ENCODE data around the gene KIF1A. TPM values are rescaled to one million over a fixed set of nuclear protein-coding genes. Genes with fewer than 3 reads are reported as not detected.

Gene KIF1A
- total RNA-seq, 1 donor: not detected

DNA sequence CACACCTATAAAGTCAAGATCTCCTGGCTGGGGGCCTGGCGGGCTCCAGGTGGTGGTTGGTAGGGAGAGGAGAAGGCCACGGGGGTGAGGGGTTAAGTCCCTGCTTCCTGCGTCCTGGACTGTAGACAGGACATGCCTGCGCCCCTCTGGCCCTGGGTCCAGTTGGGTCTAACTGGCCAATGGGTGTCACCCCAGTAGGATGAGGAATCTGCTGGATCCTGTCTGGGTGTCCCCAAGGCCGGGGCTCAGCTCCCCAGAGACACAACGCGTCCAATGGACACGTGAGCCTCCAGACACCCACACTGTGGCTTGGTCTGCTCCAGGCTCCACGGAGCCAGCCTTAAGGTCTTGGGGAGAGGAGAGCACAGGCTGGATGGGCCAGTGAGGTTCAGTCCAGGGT is 108.7 kb downstream of the KIF1A start:
- TF ChIP-seq, protein P1, sequence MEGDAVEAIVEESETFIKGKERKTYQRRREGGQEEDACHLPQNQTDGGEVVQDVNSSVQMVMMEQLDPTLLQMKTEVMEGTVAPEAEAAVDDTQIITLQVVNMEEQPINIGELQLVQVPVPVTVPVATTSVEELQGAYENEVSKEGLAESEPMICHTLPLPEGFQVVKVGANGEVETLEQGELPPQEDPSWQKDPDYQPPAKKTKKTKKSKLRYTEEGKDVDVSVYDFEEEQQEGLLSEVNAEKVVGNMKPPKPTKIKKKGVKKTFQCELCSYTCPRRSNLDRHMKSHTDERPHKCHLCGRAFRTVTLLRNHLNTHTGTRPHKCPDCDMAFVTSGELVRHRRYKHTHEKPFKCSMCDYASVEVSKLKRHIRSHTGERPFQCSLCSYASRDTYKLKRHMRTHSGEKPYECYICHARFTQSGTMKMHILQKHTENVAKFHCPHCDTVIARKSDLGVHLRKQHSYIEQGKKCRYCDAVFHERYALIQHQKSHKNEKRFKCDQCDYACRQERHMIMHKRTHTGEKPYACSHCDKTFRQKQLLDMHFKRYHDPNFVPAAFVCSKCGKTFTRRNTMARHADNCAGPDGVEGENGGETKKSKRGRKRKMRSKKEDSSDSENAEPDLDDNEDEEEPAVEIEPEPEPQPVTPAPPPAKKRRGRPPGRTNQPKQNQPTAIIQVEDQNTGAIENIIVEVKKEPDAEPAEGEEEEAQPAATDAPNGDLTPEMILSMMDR (IDR thresholded peaks at IDR 0.05; ENCODE audit: insufficient read depth, low read depth, low read length): no peak
- H3K4me3 ChIP-seq (ENCODE audit: low read depth, low read length): no peak overlapping the region
- no peak for DNase-seq (ENCODE audit: low read depth)

DNA sequence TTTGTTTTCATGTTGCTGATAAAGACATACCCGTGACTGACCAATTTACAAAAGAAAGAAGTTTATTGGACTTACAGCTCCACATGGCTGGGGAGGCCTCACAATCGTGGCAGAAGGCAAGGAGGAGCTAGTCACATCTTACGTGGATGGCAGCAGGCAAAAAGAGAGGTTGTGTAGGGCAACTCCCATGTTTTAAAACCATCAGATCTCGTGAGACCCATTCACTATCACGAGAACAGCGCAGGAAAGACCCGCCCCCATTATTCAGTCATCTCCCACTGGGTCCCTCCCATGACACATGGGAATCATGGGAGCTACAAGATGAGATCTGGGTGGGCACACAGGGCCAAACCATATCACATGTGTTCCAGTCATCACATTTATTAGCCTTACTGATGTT is 111.6 kb downstream of the KIF1A start:
- DNase-seq (ENCODE audit: low read depth): no peak
- no peak overlapping the region for H3K4me3 ChIP-seq (ENCODE audit: low read depth, low read length)
- TF ChIP-seq, protein P1 (IDR thresholded peaks at IDR 0.05; ENCODE audit: insufficient read depth, low read depth, low read length): no peak

DNA sequence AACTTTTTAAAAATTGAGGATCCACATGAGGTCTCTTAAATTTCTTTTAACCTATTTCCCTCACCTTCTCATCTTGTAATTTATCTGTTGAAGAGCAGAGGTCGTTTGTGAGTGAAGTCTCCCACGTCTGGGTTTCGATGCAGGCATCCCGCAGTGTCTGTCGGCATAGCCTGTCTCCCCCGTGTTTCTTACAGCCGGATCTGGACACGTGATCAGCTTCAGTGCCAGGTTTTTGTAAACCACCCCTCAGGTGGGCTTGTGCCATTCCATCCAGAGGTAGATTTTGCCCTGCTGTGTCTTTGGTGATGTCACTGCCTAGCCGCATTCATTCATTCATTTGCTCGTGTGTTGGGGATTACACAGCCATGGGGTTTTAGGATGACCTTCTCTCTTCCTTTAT is 112.2 kb downstream of the KIF1A start:
- TF ChIP-seq, protein P1 (IDR thresholded peaks at IDR 0.05; ENCODE audit: insufficient read depth, low read depth, low read length): no peak
- H3K4me3 ChIP-seq (ENCODE audit: low read depth, low read length): no peak overlapping the region
- no peak for DNase-seq (ENCODE audit: low read depth)

DNA sequence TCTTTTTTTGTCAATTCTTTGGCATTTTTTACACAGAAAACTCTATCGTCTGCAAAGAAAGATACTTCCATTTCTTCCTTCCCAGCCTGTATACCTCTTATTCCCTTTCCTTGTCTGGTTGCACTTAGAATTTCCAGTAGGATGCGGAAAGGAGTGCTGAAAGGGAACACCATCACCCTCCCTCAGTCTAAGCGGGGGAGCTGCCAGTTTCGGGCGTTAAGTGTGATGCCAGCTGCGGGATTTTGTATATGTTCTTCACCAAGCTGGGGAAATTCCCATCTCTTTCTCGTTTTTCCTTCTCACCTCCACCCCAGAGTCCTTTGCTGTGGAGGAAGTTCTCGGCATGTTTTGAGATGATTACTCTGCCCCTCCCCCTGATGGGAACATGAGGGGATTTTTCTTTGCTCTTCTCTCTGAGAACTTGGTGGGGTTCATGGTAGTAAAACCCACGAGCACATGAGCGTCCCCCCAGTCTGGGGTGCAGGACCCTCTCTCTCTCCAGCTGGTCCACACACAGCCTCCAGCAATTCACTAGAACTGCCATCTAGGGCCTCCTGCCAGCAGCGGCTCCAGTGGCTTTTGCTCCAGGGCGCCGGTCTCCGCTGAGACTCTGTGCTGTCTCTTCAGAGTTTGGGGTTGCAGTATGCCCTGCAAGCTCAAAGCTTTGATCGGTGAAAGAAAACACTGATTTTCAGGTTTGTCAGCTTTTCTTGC is 112.8 kb downstream of the KIF1A start:
- TF ChIP-seq, protein P1 (IDR thresholded peaks at IDR 0.05; ENCODE audit: insufficient read depth, low read depth, low read length): no peak

DNA sequence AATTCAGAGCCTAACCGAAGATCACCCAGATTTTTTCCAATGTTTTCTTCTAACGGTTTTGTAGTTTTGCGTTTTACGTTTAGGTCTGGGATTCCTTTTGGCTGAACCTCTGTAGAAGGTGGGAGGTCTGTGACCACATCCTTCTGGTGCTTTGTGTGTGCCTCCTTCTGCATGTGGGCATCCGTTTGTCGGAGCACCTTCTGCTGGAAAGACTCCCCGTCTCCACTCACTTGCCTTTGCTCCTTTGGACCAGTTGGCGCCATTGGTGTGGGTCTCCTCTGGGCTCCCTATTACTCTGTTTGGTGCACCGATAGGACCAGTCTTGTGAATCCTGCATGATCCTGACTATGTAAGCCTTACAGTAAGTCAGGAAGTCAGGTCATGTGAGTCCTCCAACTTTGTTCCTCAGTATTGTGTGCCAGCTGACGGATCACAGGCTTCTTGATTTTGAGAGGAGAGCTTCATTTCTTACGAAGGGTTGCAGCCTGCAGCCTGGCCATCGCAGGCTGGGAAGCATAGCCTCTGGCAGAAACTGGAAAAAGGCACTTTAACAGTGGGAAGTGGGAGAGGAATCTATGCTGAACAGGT is 114.7 kb downstream of the KIF1A start:
- no peak overlapping the region for H3K4me3 ChIP-seq (ENCODE audit: low read depth, low read length)
- DNase-seq (ENCODE audit: low read depth): no peak
- TF ChIP-seq, protein P1 (IDR thresholded peaks at IDR 0.05; ENCODE audit: insufficient read depth, low read depth, low read length): no peak

More for the DNA sequence above, 112.8 kb downstream of the KIF1A start:
- H3K4me3 ChIP-seq (ENCODE audit: low read depth, low read length): no peak overlapping the region
- DNase-seq (ENCODE audit: low read depth): no peak

DNA sequence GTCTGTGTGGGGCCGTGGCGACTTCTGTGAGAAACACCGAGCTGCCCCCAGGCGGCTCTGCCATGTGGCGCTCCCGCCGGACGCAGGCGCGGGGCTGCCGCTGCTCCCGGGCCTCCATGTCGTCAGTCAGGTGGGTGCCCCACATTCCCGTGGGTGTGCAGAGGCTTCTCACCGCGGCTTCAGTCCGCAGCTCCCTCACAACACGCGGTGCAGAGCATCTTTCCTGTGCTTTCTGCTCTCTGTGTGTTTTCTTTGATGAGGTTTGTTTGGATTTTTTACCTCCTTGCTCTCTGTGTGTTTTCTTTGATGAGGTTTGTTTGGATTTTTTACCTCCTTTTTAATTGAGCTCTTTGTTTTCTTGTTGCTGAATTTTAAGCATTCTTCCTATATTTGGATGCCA is 115.4 kb downstream of the KIF1A start:
- DNase-seq (ENCODE audit: low read depth): no peak
- H3K4me3 ChIP-seq (ENCODE audit: low read depth, low read length): no peak overlapping the region
- TF ChIP-seq, protein P1 (IDR thresholded peaks at IDR 0.05; ENCODE audit: insufficient read depth, low read depth, low read length): no peak
